ENCODE measurements around the gene ARHGAP9. TPM values are rescaled to one million over a fixed set of nuclear protein-coding genes. Genes with fewer than 3 reads are reported as not detected.
A peak's percentile ranks its signal among the peaks of the same experiment; 100 is the strongest.

ARHGAP9 gene
- total and polyA plus RNA-seq, 2 of the 8 experiments (the other 6 are each of a cell fraction or from before 2014, with no cell fraction given) = 3.2 to 6.0 TPM

- peak within 1 kb of the TSS; percentile 86 for H2BK5ac ChIP-seq (ENCODE audit: low read depth, low read length)
- H3K36me3 ChIP-seq (ENCODE audit: control insufficient read depth in 2 of 4, insufficient read depth in 4 of 4, low read length in 3 of 4) = peaks cover 22 to 44% (median 26%) of the 10 kb centered on the region in 4 experiments
- 4% methylated on average over 37 of the region's 52 CpGs; no CpG with 5 or more reads in 1 of the 2 experiments for WGBS, 2 experiments (ENCODE audit: extremely low coverage in 1 of 2, insufficient coverage in 1 of 2, insufficient read length in 1 of 2, insufficient replicate concordance in 2 of 2, low coverage in 1 of 2, low lambda C conversion rate in 2 of 2, missing lambda C conversion rate in 1 of 2)
- no peak within 1 kb of the TSS for H2AFZ ChIP-seq (ENCODE audit: low read length)
- no peak within 1 kb of the TSS for H3K14ac ChIP-seq (ENCODE audit: insufficient read length)
- ChIA-PET CTCF (ENCODE audit: partially characterized antibody) (interaction anchor here (0.8 to 2.0 kb wide), 6 partner anchors 21 to 276 kb away, joined by 3 to 5 read pairs (median 4); partner anchors contain the start of gene INHBE), POLR2A (ENCODE audit: partially characterized antibody) (interaction anchor here (0.8 to 6.0 kb wide), 35 partner anchors 9 to 1333 kb away, joined by 3 to 60 read pairs (median 4); partner anchors contain the start of genes ARHGEF25, DCTN2, KIF5A and LRP1)
- H4K5ac ChIP-seq (ENCODE audit: insufficient read length, low read depth, low read length) = peak within 1 kb of the TSS; percentile 38
- 0 out of 2 replicates have a peak within 1 kb of the TSS, but pooled peaks have one; percentile 55 for H2BK15ac ChIP-seq (ENCODE audit: low read length)
- peak within 1 kb of the TSS; percentile 22 for H3K56ac ChIP-seq (replicated peaks; ENCODE audit: insufficient read length, low read depth, low read length)
- H2BK12ac ChIP-seq (ENCODE audit: low read depth, low read length) = peak within 1 kb of the TSS; percentile 64; the same call in 1 of the 2 replicates
- no peaks in the 10 kb centered on the region; the same call in 1 of the 2 replicates for H3K79me1 ChIP-seq (ENCODE audit: low read depth, low read length)
- H3K4me2 ChIP-seq (ENCODE audit: insufficient read depth in 1 of 2, low read depth in 2 of 2, low read length in 2 of 2) = peak within 1 kb of the TSS; percentile 81 to 96
- H3K27me3 ChIP-seq (replicated peaks in 1 of 4; ENCODE audit: control insufficient read depth in 3 of 4, extremely low read depth in 1 of 4, insufficient read depth in 3 of 4, low read length in 3 of 4) = no peaks in the 10 kb centered on the region
- H3K9me3 ChIP-seq (ENCODE audit: insufficient read depth in 2 of 2, low read depth in 1 of 2, low read length in 1 of 2) = no peaks in the 10 kb centered on the region
- H2BK20ac ChIP-seq (ENCODE audit: low read length) = peak within 1 kb of the TSS; percentile 18; the same call in 1 of the 2 replicates
- H3K18ac ChIP-seq (ENCODE audit: extremely low read depth, low read length) = peak within 1 kb of the TSS; percentile 65
- H3K23ac ChIP-seq (ENCODE audit: insufficient read length) = no peak within 1 kb of the TSS
- H3K9ac ChIP-seq (replicated peaks in 1 of 4; ENCODE audit: extremely low read depth in 1 of 4, low read depth in 3 of 4, low read length in 3 of 4) = peak within 1 kb of the TSS; percentile 73 to 98 (median 91)
- H3K4me3 ChIP-seq (ENCODE audit: extremely low read depth in 1 of 4, insufficient read depth in 2 of 4, low read depth in 3 of 4, low read length in 4 of 4) = peak within 1 kb of the TSS; percentile 80 to 95 (median 91)
- peaks cover 19% of the 10 kb centered on the region for H3K23me2 ChIP-seq (ENCODE audit: low read depth, low read length)
- H4K8ac ChIP-seq (ENCODE audit: extremely low read depth, insufficient read depth, low read length) = peak within 1 kb of the TSS; percentile 73; the same call in 1 of the 2 replicates
- FAIRE-seq (no peak), DNase-seq (ENCODE audit: low read depth in 1 of 2, low spot score in 2 of 2) (peak; percentile 96 to 100)
- H3K79me2 ChIP-seq (ENCODE audit: control insufficient read depth in 1 of 2, insufficient read depth in 2 of 2, low read length in 2 of 2) = peaks cover 0 to 29% of the 10 kb centered on the region in 2 experiments; a peak in 2 of 4 replicates
- no peak within 1 kb of the TSS for H2BK120ac ChIP-seq (replicated peaks; ENCODE audit: low read depth, low read length)
- peak within 1 kb of the TSS; percentile 88 for H3K27ac ChIP-seq (ENCODE audit: low read depth, low read length)
- H4K91ac ChIP-seq (replicated peaks; ENCODE audit: insufficient read length, low read length) = no peak within 1 kb of the TSS
- H3K4me1 ChIP-seq (replicated peaks in 1 of 4; ENCODE audit: control insufficient read depth in 3 of 4, insufficient read depth in 4 of 4, low read length in 3 of 4) = peaks cover 8 to 24% (median 14%) of the 10 kb centered on the region in 4 experiments
- peak within 1 kb of the TSS; percentile 9 for H3K4ac ChIP-seq (replicated peaks; ENCODE audit: insufficient read length, low read depth, low read length)
- H2AK5ac ChIP-seq (ENCODE audit: low read depth, low read length) = no peak within 1 kb of the TSS
- peaks cover 7 to 17% of the 10 kb centered on the region in 2 experiments for H4K20me1 ChIP-seq (replicated peaks in 1 of 2; ENCODE audit: control insufficient read depth in 1 of 2, insufficient read depth in 2 of 2, low read length in 2 of 2)
- TF ChIP-seq CHD2 (IDR thresholded peaks at IDR 0.05; ENCODE audit: low read length) (peak; percentile 22; the same call in 1 of the 2 replicates), KDM5A (IDR thresholded peaks at IDR 0.05; ENCODE audit: low read length) (no peak), CHD1 (IDR thresholded peaks at IDR 0.05; ENCODE audit: low read depth, low read length) (peak; percentile 27; the same call in 1 of the 2 replicates), TBP (IDR thresholded peaks at IDR 0.05; ENCODE audit: low read depth, low read length) (peak; percentile 98), SIN3A (conservative IDR thresholded peaks at IDR 0.05 in 1 of 2, IDR thresholded peaks at IDR 0.05 in 1 of 2; ENCODE audit: low read depth in 1 of 2, low read length in 2 of 2) (peak; percentile 65 to 86; a peak in 2 of 4 replicates), USF2 (IDR thresholded peaks at IDR 0.05; ENCODE audit: low read length) (peak; percentile 56), SIX5 (IDR thresholded peaks at IDR 0.05; ENCODE audit: low read depth, low read length) (no peak), NANOG (IDR thresholded peaks at IDR 0.05; ENCODE audit: insufficient read depth, low read depth, low read length, poor library complexity, severe bottlenecking) (no peak), CBX5 (IDR thresholded peaks at IDR 0.05; ENCODE audit: low read depth, low read length) (no peak), TAF1 (IDR thresholded peaks at IDR 0.05; ENCODE audit: low read depth, low read length) (peak; percentile 98)
Observed at GRCh38 chr12:57520053-57520818, 40.6 kb upstream of the ARHGAP9 start, which contains the start of gene DDIT3. TSS of gene DDIT3 (minus strand) at chr12:57520514. CDS start at chr12:57517406, 3,108 bp downstream.

Measured in H1 (cell line).